HUDEP-2 (cell line): Measurements from ENCODE around the gene STX2.
A peak's percentile ranks its signal among the peaks of the same experiment; 100 is the strongest.
"Not testable (repeated sequence)": the region's sequence is repeated elsewhere in the genome, so short reads cannot be mapped to it uniquely, and the experiment has no call there.

ENCODE experiments used
- DNase-seq, 76 experiments: peaks; one replicate each; lab custom pipeline; 2025; ENCODE audit not compliant: unreplicated experiment in 76 of 76; lab: John Stamatoyannopoulos, UW

STX2 gene

DNA sequence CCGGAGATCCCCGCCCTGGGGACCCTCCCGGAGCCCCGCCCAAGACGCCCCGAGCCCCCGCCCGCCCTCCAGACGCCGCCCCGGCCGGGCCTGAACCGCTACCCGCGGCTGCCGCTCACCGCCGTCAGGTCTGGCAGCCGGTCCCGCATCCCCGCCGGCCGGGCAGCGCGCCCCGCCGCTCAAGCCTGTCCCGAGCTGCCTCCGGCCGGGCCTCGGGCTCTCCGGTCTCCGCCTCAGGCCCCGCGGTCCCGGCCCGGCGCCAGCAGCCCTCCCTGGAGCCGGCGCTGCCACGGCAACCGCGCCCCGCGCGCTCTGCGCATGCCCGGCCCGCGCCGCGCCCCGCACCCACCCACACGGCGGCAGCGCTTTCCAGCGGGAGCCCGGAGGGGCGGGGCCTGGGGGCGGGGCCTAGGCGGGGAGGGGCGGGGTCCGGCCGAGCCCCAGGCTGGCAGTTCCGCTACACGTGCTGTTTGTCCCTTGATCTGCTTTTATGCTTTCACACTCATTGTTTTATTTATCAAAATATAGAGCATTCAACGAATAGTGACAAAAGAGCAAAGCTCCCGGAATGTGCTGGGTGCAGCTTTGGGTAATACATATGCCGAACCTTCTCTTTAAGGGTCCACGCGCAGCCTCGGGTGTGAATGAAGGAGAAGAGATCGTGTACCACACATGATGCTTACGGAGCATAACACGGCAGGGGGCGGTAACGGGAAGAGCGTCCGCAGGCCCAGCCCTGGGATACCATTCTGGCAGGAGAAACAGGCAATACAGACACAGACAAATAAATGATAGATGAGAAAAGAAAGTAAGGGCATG lies at the start of gene STX2:
Gene STX2, minus strand, starts transcription at position 300 of the 819 bp plus-strand sequence. Its CDS starts 151 bp downstream, at position 149.
- DNase-seq = peak in 73 of 76 experiments; percentile 32 to 94 (median 82)

DNA sequence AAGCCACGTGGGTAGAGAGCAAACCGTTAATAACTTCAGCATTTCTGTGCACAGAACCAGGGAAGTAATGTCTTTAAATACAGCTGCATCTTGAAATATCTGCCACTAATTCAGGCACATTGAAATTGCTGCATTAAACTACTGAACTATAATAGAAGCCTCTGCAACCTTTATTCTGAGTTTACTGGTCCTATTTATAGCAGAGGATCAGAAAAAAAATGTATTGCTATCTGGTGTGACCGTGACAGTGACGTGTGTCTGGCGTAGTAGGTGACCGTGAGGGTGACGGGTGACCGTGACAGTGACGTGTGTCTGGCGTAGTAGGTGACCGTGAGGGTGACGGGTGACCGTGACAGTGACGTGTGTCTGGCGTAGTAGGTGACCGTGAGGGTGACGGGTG lies 48.1 kb upstream of the STX2 start:
- not testable (repeated sequence) for DNase-seq

DNA sequence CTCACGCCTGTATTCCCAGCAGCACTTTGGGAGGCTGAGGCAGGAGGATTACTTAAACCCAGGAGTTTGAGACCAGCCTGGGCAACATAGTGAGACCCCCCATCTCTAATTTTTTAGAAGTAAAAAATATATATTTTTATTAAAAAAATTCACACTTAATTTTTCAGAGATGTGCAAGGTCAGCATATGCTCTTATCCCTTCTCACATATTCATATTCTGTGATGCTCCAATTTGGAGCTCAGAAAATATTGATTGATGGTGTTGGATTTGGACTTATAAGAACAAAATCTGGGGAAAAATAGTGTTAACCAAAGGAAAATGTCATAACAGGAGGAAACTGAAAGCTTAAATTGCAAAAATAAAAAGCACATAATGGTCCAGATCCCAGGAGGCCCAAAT lies 42.5 kb upstream of the STX2 start:
- no peak for DNase-seq

DNA sequence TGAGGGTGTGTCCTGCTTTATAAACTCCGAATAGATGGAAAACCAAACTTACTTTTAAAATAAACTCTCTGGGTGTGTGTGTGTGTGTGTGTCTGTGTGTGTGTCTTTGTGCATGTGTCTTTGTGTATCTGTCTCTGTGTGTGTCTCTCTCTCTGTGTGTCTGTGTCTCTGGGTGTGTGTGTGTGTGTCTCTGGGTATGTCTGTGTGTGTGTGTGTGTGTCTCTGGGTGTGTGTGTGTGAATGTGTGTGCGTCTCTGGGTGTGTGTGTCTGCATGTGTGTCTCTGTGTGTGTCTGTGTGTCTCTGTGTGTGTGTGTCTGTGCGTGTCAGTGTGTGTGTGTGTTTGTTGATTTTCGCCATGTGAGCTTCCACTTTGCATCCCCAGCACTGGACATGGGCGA lies 42.0 kb upstream of the STX2 start:
- DNase-seq = no peak

DNA sequence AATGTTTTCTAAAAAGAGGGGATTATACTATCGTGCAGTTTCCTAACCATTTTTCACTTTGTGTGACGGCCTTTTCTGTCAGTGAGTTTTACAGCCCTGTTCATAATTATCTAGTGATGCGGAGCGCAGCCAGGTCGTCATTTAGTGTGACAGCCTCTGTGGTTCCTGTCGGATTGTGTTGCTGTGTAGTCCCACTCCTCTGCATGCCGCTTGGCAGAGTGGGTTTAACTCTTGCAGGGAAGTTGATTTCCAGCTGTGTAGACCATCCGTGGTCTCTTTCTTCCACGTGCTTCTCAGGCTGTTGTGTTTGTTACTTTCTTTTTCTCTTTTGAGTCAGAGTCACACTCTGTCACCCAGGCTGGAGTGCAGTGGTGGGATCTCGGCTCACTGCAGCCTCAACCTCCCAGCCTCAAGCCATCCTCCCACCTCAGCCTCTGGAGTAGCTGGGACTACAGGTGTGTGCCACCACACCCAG lies 41.4 kb upstream of the STX2 start:
- no peak for DNase-seq

DNA sequence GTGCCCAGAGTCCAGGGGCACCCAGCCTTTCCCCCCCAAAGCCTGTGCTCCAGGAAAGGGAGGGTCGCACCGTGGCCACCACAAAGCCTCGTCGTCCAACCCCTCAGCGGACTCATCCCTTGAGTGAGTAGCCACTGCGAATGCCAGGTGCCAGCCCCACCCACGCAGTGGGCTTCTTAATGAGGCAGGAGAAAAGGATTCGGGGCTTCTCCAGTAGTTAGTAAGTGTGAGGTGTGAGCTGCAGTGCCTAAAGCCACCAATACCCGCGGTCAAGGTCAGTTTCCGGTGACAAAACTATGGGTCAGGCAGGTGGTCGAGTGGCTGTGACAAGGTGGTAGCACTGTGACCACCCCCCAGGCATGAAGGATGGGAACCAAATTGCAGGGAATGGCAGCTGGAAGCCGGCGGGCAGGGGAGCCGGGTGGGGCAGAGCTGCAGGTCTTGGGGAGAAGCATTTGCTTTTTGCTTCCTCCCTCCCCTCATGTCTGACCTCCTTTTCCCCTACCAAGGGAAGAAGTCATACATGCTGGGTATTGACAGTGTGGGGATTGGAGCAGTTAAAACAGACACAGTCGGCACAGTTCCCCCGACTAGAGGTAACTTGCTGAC lies 40.8 kb upstream of the STX2 start:
- no peak for DNase-seq

GRCh38 chr12:130879212-130879686 lies 40.2 kb upstream of the STX2 start:
- DNase-seq = no peak

GRCh38 chr12:130878193-130879185 lies 39.4 kb upstream of the STX2 start:
- peak in 3 of 76 experiments; percentile 7 to 18 (median 9) for DNase-seq

DNA sequence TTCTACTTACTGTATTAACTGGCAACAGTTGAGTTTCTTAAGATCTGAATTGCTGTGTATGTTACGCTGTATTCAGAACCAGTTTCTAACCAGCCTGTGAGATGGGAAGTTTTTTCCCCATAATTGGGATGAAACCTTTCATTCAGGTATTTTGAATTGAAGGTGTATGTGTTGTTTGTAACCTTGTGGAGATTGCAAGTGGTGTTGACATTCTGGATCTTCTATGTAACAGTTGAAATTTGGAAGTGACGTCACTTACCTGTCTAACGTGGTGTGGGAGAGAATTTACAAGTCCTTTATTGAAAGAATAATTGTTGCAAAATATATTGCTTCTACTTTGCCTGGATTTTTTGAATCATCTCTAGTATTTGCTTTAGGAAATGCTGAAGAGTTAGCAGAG lies 38.3 kb upstream of the STX2 start:
- no peak for DNase-seq

GRCh38 chr12:130876758-130877157 lies 37.7 kb upstream of the STX2 start:
- no peak for DNase-seq

DNA sequence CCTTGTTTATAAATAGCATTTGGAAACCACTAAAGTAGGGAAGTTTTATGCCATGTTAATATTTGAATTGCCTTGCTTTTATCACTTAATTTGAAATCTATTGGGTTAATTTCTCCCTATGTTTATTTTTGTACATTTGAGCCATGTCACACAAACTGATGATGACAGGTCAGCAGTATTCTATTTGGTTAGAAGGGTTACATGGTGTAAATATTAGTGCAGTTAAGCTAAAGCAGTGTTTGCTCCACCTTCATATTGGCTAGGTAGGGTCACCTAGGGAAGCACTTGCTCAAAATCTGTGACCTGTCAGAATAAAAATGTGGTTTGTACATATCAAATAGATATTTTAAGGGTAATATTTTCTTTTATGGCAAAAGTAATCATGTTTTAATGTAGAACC lies 37.2 kb upstream of the STX2 start:
- no peak for DNase-seq

GRCh38 chr12:130875708-130876107 lies 36.7 kb upstream of the STX2 start:
- DNase-seq = not testable (repeated sequence)

- DNase-seq = no peak
These were observed 36.1 kb upstream of the STX2 start for GRCh38 chr12:130875193-130875592.

DNA sequence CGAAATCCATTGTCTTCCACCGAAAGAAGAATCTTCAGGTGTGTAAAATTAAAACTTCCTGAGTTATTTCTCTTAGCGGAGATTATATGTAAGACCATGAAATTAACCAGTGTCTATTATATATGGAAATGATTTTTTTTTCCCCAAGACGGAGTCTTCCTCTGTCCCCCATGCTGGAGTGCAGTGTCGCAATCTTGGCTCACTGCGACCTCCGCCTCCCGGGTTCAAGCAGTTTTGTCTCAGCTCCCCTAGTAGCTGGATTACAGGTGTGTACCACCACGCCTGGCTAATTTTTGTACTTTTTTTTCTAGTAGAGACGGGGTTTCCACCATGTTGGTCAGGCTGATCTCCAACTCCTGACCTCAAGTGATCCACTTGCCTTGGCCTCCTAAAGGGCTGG lies 35.6 kb upstream of the STX2 start:
- no peak for DNase-seq

GRCh38 chr12:130873825-130874224 lies 34.8 kb upstream of the STX2 start:
- no peak for DNase-seq

DNA sequence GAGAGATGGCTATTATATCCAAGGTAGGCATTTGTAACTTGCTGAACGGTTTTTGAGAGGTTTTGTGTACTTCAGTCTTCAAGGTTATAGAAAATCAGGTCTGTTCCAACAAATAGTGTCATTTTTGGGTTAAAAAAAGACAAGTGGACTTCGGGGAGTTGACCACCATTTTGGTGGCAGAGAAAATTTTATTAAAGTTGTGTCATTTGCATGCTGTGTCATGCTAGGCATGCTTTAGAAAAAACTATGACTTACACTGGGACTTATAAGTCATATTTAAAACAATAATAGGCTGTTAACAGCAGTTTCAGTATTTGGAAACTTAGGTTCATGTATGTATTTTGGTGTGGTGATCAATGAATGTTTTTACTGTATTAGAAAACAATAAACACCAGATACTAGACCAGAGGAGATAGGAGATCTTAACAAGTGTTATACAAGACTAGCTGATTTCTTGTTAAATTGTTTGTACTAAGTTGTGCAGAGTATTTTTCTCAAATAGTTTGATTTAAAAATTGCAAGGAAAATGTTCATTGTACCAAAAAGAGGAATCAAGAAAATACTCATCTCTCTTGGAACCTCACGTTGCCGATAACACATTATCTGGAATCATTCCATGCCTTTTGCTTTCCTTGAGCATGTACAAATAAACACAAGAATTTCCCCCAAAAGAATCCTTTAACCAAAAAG lies 34.2 kb upstream of the STX2 start:
- peak in 3 of 76 experiments; percentile 9 to 35 (median 26) for DNase-seq

GRCh38 chr12:130872179-130873096 lies 33.4 kb upstream of the STX2 start:
- peak in 14 of 76 experiments; percentile 10 to 52 (median 25) for DNase-seq

GRCh38 chr12:130871286-130872178 lies 32.5 kb upstream of the STX2 start, which contains the start of gene RAN:
TSS of gene RAN (plus strand) at chr12:130872066. CDS start at chr12:130872594, 528 bp downstream.
- peak in 75 of 76 experiments; percentile 23 to 94 (median 83) for DNase-seq
